Ishikawa (cell line): ENCODE results near the gene BTNL9.

Experiments
- CREB1 ChIP-seq: IDR thresholded peaks from 2 replicates; pipeline ENCODE4 v1.6.1; 2012; ENCODE audit warnings: low read depth
- EGR1 ChIP-seq: IDR thresholded peaks from 2 replicates; pipeline ENCODE4 v1.6.1; 2012
- EP300 ChIP-seq: IDR thresholded peaks from 2 replicates; pipeline ENCODE4 v1.6.1; 2012; ENCODE audit warnings: borderline replicate concordance
- MAX ChIP-seq: IDR thresholded peaks from 2 replicates; pipeline ENCODE4 v1.6.1; 2012
- NFIC ChIP-seq: IDR thresholded peaks from 2 replicates; pipeline ENCODE4 v1.6.1; 2012
- REST ChIP-seq: IDR thresholded peaks from 2 replicates; pipeline ENCODE4 v1.6.1; 2012; ENCODE audit warnings: low read depth, mild to moderate bottlenecking
- TAF1 ChIP-seq: IDR thresholded peaks from 2 replicates; pipeline ENCODE4 v1.6.1; 2012; ENCODE audit warnings: low read depth, mild to moderate bottlenecking
- TCF12 ChIP-seq: IDR thresholded peaks from 2 replicates; pipeline ENCODE4 v1.6.1; 2012; ENCODE audit warnings: low read depth
- TEAD4 ChIP-seq: IDR thresholded peaks from 2 replicates; pipeline ENCODE4 v1.6.1; 2012

- TF ChIP-seq MAX = no peak
- no peak for TF ChIP-seq TAF1
- no peak for TF ChIP-seq TCF12
- TF ChIP-seq CREB1 = no peak
- TF ChIP-seq TEAD4 = no peak
- no peak for TF ChIP-seq REST
- TF ChIP-seq EP300 = no peak
- no peak for TF ChIP-seq EGR1
- TF ChIP-seq NFIC = no peak
These were observed at the start of gene BTNL9 for GRCh38 chr5:181039931-181040630.
